Small intestine (tissue), 16 donors: ENCODE data around the gene LALBA. TPM values are rescaled to one million over a fixed set of nuclear protein-coding genes. Genes with fewer than 3 reads are reported as not detected.
A peak's percentile ranks its signal among the peaks of the same experiment; 100 is the strongest.

ENCODE experiments used
- DNase-seq, 2 donors: peaks; one replicate each; pipeline versions ENCODE4 v3.0.0 to v3.0.0-alpha.2; 2013
- FAIRE-seq: peaks from 2 replicates; lab custom pipeline; 2012; peaks lifted over from hg19 to GRCh38; lab: Jason Lieb, UNC
- H3K27ac ChIP-seq, 3 donors: one replicate each; pipeline ENCODE4 v1.5.1; 2013; ENCODE audit warnings: low read length in 2 of 3, mild to moderate bottlenecking in 2 of 3, control low read depth in 1 of 3, inconsistent platforms in 1 of 3, low read depth in 1 of 3, moderate library complexity in 1 of 3
- H3K27me3 ChIP-seq, 3 donors: one replicate each; pipeline ENCODE4 v1.6.1; 2013; ENCODE audit warnings: low read length in 3 of 3, inconsistent platforms in 1 of 3; ENCODE audit not compliant: control insufficient read depth in 3 of 3, insufficient read depth in 3 of 3
- H3K36me3 ChIP-seq, 3 donors: one replicate each; pipeline ENCODE4 v1.6.1; 2013; ENCODE audit warnings: low read length in 3 of 3, inconsistent platforms in 1 of 3, low read depth in 1 of 3, mild to moderate bottlenecking in 1 of 3, moderate library complexity in 1 of 3; ENCODE audit not compliant: control insufficient read depth in 3 of 3, insufficient read depth in 2 of 3
- H3K4me1 ChIP-seq, 3 donors: one replicate each; pipeline ENCODE4 v1.6.1; 2013; ENCODE audit warnings: low read length in 2 of 3, inconsistent platforms in 1 of 3, low read depth in 1 of 3, mild to moderate bottlenecking in 1 of 3, moderate library complexity in 1 of 3; ENCODE audit not compliant: control insufficient read depth in 3 of 3, insufficient read depth in 2 of 3
- H3K4me3 ChIP-seq, 3 donors: one replicate each; pipeline ENCODE4 v1.5.1; 2013; ENCODE audit warnings: low read length in 3 of 3, control low read depth in 1 of 3, inconsistent platforms in 1 of 3, low read depth in 1 of 3, mild to moderate bottlenecking in 1 of 3, moderate library complexity in 1 of 3
- H3K9me3 ChIP-seq, 2 donors: one replicate each; pipeline ENCODE4 v1.6.1; 2013; ENCODE audit warnings: low read depth in 1 of 2, low read length in 1 of 2; ENCODE audit not compliant: control insufficient read depth in 2 of 2, insufficient read depth in 1 of 2
- WGBS, 3 donors: extraction: QIAGEN DNeasy Blood & Tissue Kit; methylation state at CpG; one replicate each; pipeline ENCODE4 v1.1.7; 2013; 5-methylcytosine and 5-hydroxymethylcytosine counted together
- long read RNA-seq, 10 donors: transcript quantifications; one replicate each; lab custom pipeline, GENCODE V29; 2026
- polyA plus RNA-seq, 4 donors: library from polyadenylated mRNA; stranded (reverse) in 3 of 4; unstranded in 1 of 4; fragments of 200-250 nt in 3 of 4; fragments of 120-200 nt in 1 of 4; gene quantifications; one replicate each; pipeline versions ENCODE4 v1.2.1 to v1.2.3, GENCODE V29; 2013
- donor health status: healthy with polysubstance abuse.
- donor health status: control.
- donor health status: control.
- donor health status: Bipolar disorder and iron deficiency.
- donor health status: healthy.

LALBA gene
- not detected for polyA plus RNA-seq
- long read RNA-seq, donor 1, result 0 reads
- long read RNA-seq, donor 2, result 0 reads
- long read RNA-seq, donor 3, result 0 reads
- long read RNA-seq, donor 4, result 0 reads
- long read RNA-seq, donor 5, result 0 reads
- long read RNA-seq, donor 6, result 0 reads
- long read RNA-seq, donor 7, result 0 reads
- long read RNA-seq, donor 8, result 0 reads
- long read RNA-seq, donor 9, result 0 reads
- long read RNA-seq, donor 10, result 0 reads

DNA sequence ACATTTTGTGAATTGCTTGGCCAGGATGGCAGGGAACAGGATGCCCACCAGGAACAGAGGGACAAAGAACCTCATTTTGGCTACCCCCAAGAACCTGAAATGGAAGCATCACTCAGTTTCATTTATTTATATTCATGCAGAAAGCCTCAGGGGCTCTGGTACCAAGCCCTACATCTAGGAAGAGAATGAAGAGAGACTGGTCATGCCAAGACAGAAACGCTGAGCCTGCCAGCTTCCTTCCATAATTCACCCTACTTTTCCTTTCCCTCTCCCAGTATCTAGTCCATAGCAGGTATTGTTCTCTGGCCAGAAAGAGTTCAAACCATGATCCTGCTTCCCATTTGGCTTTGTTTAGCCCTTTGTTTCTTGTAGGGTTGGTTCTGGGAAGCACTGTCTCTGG is at the start of gene LALBA:
Gene LALBA, minus strand, starts transcription at position 101 of the 400 bp plus-strand sequence. Its CDS starts 26 bp downstream, at position 75.
- DNase-seq (no peak), FAIRE-seq (no peak)
- Histone ChIP-seq H3K4me1 (no peaks in the 10 kb centered on the region), H3K27me3 (peaks cover 0 to 2% (median 0%) of the 10 kb centered on the region in 3 donors), H3K36me3 (no peaks in the 10 kb centered on the region), H3K9me3 (no peaks in the 10 kb centered on the region), H3K4me3 (no peak within 1 kb of the TSS), H3K27ac (no peak within 1 kb of the TSS)
- WGBS, 3 donors, result 65 to 100% (median 69%) methylated on average over 1 of the region's 1 CpG

DNA sequence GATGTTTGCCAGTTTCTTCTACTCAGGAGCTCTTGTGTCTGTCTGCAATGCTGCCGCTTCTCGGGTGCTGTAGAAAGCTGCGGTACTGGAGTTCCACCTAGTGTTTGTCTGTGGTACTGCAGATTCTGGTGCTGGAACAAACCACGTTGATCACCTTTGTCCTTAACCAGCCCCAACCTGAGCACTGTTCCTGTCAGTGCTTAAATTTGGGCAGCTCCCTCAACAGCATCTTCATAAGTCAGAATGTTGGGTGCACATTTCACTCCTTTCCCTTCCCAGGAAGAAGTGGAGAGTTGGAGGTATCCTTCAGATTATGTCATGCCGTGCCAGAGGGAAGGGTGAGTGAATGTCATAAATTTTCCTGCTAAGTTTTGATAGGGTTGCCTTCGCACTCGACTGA is 48.7 kb upstream of the LALBA start:
- no peaks in the 10 kb centered on the region for H3K4me1 ChIP-seq
- H3K36me3 ChIP-seq, result no peaks in the 10 kb centered on the region
- peaks cover 0 to 4% (median 0%) of the 10 kb centered on the region in 3 donors for H3K27me3 ChIP-seq
- peak; percentile 75 to 84 for DNase-seq
- no peak overlapping the region for H3K4me3 ChIP-seq
- no peak for FAIRE-seq
- H3K27ac ChIP-seq, result no peak overlapping the region
- WGBS, 3 donors, result 12 to 17% (median 13%) methylated on average over 7 of the region's 7 CpGs
- H3K9me3 ChIP-seq, result peaks cover 0 to 1% of the 10 kb centered on the region in 2 donors

GRCh38 chr12:48615681-48616080 is 45.8 kb upstream of the LALBA start:
- Histone ChIP-seq H3K9me3 (peaks cover 1 to 3% of the 10 kb centered on the region in 2 donors), H3K36me3 (no peaks in the 10 kb centered on the region), H3K27ac (no peak overlapping the region), H3K4me1 (no peaks in the 10 kb centered on the region), H3K27me3 (peaks cover 0 to 4% (median 0%) of the 10 kb centered on the region in 3 donors), H3K4me3 (no peak overlapping the region)
- 79 to 85% (median 81%) methylated on average over 4 of the region's 4 CpGs for WGBS, 3 donors
- DNase-seq, result no peak
- FAIRE-seq, result no peak

- H3K4me1 ChIP-seq, result no peaks in the 10 kb centered on the region
- H3K9me3 ChIP-seq, result peaks cover 1 to 3% of the 10 kb centered on the region in 2 donors
- 63 to 81% (median 71%) methylated on average over 1 of the region's 1 CpG for WGBS, 3 donors
- H3K27me3 ChIP-seq, result peaks cover 0 to 4% (median 0%) of the 10 kb centered on the region in 3 donors
- no peak for DNase-seq
- FAIRE-seq, result no peak
- H3K36me3 ChIP-seq, result no peaks in the 10 kb centered on the region
- H3K4me3 ChIP-seq, result no peak overlapping the region
- H3K27ac ChIP-seq, result no peak overlapping the region
These were observed 43.5 kb upstream of the LALBA start for GRCh38 chr12:48613321-48613720.

- no peak for FAIRE-seq
- no peaks in the 10 kb centered on the region for H3K4me1 ChIP-seq
These were observed 32.5 kb upstream of the LALBA start for GRCh38 chr12:48602192-48602989.

DNA sequence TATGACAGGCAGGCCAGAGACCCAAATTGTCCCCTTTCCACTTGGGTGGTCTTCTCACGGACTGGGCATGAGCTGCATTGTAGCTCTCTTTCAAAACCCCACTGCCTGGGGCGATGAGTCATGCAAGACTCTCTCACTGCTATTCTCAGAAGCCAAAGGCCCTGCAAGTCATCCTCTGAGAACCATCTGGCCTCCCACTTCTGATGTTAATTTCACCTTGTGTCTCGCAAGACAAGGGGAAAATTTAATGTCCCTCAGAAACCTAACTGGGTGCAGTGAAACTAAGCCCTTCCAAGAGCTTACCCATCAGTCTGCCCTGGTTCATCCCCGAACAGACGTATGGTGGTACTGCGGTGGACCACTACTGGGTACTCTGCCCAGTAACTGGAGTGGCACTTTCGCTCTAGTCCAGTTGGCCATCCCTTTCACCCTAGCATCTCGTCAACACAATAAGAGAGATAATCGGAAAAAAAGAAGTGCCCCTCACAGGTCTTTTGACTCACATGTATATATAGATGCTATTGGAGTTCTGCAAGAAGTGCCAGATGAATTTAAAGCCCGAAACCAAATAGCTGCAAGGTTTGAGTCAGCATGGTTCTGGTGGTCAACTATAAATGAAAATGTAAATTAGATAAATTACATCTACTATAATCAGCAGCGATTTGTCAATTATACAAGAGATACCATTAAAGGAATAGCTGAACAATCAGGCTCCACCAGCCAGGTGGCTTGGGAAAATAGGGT is 31.3 kb upstream of the LALBA start:
- no peak overlapping the region for H3K4me3 ChIP-seq
- DNase-seq (no peak), FAIRE-seq (no peak)
- no peaks in the 10 kb centered on the region for H3K36me3 ChIP-seq
- peaks cover 0 to 5% (median 0%) of the 10 kb centered on the region in 3 donors for H3K27me3 ChIP-seq
- no peaks in the 10 kb centered on the region for H3K4me1 ChIP-seq
- no peak overlapping the region for H3K27ac ChIP-seq
- peaks cover 1 to 13% of the 10 kb centered on the region in 2 donors for H3K9me3 ChIP-seq
- WGBS, 3 donors, result 75 to 81% (median 78%) methylated on average over 11 of the region's 11 CpGs

More at GRCh38 chr12:48602192-48602989, 32.5 kb upstream of the LALBA start:
- no peak overlapping the region for H3K4me3 ChIP-seq
- H3K9me3 ChIP-seq, result peaks cover 1 to 15% of the 10 kb centered on the region in 2 donors
- H3K36me3 ChIP-seq, result no peaks in the 10 kb centered on the region
- 50 to 69% (median 63%) methylated on average over 1 of the region's 1 CpG for WGBS, 3 donors
- no peak overlapping the region for H3K27ac ChIP-seq
- DNase-seq, result no peak
- H3K27me3 ChIP-seq, result peaks cover 0 to 5% (median 0%) of the 10 kb centered on the region in 3 donors

- Histone ChIP-seq H3K36me3 (no peaks in the 10 kb centered on the region), H3K4me1 (no peaks in the 10 kb centered on the region), H3K9me3 (peaks cover 1 to 9% of the 10 kb centered on the region in 2 donors), H3K27ac (no peak overlapping the region), H3K27me3 (peaks cover 0 to 5% (median 0%) of the 10 kb centered on the region in 3 donors), H3K4me3 (no peak overlapping the region)
- DNase-seq, result no peak
- 78 to 81% (median 78%) methylated on average over 2 of the region's 2 CpGs for WGBS, 3 donors
- FAIRE-seq, result no peak
These were observed 30.7 kb upstream of the LALBA start for GRCh38 chr12:48600552-48600951.

DNA sequence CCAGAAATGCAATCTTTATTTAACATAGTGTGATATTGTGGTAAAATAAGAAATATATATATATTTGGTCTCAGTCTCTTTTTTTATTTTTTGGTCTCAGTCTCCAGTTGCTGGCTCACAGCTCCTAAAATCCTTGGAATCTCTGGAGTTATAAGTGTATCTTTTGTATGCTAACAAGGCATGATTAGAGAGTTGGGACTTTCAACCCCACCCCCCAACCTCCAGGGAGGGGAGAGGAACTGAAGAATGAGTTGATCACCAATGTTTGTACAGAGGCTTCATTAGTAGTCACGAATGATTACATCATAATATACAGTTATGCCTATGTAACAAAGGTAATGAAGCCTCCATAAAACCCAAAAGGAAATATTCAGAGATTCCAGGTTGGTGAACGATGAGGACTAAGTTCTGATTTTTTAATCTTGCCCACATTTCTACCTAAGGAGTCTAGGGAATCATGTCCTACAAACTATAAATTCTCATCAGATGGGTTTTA is 22.8 kb upstream of the LALBA start:
- no peak overlapping the region for H3K27ac ChIP-seq
- 41 to 67% (median 51%) methylated on average over 2 of the region's 2 CpGs for WGBS, 3 donors
- H3K4me3 ChIP-seq, result no peak overlapping the region
- peaks cover 0 to 3% of the 10 kb centered on the region in 2 donors for H3K9me3 ChIP-seq
- DNase-seq, result no peak
- no peaks in the 10 kb centered on the region for H3K4me1 ChIP-seq
- H3K27me3 ChIP-seq, result peaks cover 0 to under 1% (median 0%) of the 10 kb centered on the region in 3 donors
- FAIRE-seq, result no peak
- H3K36me3 ChIP-seq, result no peaks in the 10 kb centered on the region
